NCI-H1436 (cell line): ENCODE results near the gene THRA.

Experiments
- DNase-seq: peaks from one replicate; lab custom pipeline; 2025; lab: John Stamatoyannopoulos, UW

Gene THRA, protein sequence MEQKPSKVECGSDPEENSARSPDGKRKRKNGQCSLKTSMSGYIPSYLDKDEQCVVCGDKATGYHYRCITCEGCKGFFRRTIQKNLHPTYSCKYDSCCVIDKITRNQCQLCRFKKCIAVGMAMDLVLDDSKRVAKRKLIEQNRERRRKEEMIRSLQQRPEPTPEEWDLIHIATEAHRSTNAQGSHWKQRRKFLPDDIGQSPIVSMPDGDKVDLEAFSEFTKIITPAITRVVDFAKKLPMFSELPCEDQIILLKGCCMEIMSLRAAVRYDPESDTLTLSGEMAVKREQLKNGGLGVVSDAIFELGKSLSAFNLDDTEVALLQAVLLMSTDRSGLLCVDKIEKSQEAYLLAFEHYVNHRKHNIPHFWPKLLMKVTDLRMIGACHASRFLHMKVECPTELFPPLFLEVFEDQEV

DNA sequence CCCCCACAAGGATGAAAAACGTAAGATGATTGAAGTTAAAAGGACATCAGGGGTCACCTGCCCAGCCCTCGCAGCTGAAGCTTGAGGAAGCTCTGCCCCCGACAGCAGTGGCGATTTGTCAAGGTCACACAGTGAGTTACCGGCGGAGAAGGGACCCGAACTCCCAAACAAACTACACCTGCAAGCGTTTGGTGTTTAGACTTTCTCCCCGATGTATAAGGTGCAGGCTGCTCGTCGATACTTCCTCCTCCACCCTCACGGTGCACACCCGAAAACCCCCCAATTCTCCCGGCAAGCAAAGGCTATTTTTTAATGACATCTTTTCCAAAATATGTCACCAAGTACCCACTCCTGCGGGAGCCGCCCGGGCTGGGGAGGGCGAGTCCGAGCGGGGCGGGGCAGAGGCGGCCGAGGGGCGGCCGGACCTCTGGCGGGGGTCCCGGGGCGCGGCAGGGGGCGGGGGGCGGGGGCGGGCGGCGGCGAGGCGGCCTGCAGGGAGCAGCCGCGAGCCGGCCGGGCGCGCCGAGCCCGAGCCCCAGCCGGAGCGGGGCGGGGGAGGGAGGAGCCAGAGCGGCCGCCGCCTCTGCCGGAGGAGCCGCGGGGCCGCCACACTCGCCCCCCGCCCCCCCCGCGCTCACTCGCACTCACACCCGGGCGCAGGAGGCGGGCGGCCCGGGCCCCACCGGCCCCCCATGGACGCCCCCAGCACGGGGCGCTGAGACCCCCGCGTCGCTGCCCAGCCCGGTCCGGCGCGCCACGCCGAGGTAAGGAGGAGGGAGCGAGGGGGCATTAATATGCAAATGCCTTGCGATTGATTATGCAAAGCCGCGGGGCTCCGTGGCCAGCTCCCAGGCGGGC is at the start of gene THRA:
Gene THRA, plus strand, starts transcription at position 637 of the 858 bp plus-strand sequence. CDS start 11,524 bp downstream, outside the sequence.
- DNase-seq, result peak; percentile 62

DNA sequence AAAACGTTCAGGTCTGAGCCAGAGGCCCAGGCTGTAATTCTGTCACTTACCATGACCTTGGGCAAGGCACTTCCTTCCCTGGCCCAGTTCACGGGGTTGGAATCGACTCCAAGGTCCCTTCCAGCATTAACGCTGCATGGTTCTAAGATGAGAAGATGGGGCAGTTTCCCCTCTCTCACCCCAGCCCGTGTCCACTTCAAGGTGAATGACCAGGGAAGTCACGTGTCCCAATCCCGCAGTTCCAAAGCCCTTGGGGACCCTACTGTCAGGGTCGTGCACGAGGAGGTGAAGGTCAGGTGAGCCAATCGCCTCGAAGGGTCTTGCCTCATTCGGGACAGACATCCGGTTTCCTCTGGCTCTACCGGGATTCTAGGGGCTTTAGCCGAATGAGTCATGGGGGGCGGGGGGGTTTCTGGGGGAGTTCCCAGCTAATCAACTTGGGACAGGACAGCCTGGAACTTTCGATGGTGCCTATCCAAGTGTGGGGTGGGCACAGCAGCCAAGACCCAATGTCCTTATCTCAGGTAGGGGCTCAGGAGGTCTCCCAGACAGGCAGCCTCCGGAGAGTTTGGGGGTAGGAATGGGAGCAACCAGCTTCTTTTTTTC is 48.3 kb upstream of the THRA start:
- DNase-seq, result no peak

DNA sequence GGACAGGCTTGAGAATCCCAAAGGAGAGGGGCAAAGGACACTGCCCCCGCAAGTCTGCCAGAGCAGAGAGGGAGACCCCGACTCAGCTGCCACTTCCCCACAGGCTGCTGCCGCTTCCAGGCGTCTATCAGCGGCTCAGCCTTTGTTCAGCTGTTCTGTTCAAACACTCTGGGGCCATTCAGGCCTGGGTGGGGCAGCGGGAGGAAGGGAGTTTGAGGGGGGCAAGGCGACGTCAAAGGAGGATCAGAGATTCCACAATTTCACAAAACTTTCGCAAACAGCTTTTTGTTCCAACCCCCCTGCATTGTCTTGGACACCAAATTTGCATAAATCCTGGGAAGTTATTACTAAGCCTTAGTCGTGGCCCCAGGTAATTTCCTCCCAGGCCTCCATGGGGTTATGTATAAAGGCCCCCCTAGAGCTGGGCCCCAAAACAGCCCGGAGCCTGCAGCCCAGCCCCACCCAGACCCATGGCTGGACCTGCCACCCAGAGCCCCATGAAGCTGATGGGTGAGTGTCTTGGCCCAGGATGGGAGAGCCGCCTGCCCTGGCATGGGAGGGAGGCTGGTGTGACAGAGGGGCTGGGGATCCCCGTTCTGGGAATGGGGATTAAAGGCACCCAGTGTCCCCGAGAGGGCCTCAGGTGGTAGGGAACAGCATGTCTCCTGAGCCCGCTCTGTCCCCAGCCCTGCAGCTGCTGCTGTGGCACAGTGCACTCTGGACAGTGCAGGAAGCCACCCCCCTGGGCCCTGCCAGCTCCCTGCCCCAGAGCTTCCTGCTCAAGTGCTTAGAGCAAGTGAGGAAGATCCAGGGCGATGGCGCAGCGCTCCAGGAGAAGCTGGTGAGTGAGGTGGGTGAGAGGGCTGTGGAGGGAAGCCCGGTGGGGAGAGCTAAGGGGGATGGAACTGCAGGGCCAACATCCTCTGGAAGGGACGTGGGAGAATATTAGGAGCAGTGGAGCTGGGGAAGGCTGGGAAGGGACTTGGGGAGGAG is 47.5 kb upstream of the THRA start, which contains the start of gene CSF3:
Gene CSF3, plus strand, starts transcription at position 436 of the 993 bp plus-strand sequence. Its CDS starts 35 bp downstream, at position 471.
- DNase-seq, result no peak

DNA sequence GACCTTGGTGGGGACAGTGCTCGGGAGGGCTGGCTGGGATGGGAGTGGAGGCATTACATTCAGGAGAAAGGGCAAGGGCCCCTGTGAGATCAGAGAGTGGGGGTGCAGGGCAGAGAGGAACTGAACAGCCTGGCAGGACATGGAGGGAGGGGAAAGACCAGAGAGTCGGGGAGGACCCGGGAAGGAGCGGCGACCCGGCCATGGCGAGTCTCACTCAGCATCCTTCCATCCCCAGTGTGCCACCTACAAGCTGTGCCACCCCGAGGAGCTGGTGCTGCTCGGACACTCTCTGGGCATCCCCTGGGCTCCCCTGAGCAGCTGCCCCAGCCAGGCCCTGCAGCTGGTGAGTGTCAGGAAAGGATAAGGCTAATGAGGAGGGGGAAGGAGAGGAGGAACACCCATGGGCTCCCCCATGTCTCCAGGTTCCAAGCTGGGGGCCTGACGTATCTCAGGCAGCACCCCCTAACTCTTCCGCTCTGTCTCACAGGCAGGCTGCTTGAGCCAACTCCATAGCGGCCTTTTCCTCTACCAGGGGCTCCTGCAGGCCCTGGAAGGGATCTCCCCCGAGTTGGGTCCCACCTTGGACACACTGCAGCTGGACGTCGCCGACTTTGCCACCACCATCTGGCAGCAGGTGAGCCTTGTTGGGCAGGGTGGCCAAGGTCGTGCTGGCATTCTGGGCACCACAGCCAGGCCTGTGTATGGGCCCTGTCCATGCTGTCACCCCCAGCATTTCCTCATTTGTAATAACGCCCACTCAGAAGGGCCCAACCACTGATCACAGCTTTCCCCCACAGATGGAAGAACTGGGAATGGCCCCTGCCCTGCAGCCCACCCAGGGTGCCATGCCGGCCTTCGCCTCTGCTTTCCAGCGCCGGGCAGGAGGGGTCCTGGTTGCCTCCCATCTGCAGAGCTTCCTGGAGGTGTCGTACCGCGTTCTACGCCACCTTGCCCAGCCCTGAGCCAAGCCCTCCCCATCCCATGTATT is 46.5 kb upstream of the THRA start:
- no peak for DNase-seq

DNA sequence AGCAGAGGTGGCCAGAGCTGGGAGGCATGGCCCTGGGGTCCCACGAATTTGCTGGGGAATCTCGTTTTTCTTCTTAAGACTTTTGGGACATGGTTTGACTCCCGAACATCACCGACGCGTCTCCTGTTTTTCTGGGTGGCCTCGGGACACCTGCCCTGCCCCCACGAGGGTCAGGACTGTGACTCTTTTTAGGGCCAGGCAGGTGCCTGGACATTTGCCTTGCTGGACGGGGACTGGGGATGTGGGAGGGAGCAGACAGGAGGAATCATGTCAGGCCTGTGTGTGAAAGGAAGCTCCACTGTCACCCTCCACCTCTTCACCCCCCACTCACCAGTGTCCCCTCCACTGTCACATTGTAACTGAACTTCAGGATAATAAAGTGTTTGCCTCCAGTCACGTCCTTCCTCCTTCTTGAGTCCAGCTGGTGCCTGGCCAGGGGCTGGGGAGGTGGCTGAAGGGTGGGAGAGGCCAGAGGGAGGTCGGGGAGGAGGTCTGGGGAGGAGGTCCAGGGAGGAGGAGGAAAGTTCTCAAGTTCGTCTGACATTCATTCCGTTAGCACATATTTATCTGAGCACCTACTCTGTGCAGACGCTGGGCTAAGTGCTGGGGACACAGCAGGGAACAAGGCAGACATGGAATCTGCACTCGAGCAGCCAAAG is 45.2 kb upstream of the THRA start:
- no peak for DNase-seq

DNA sequence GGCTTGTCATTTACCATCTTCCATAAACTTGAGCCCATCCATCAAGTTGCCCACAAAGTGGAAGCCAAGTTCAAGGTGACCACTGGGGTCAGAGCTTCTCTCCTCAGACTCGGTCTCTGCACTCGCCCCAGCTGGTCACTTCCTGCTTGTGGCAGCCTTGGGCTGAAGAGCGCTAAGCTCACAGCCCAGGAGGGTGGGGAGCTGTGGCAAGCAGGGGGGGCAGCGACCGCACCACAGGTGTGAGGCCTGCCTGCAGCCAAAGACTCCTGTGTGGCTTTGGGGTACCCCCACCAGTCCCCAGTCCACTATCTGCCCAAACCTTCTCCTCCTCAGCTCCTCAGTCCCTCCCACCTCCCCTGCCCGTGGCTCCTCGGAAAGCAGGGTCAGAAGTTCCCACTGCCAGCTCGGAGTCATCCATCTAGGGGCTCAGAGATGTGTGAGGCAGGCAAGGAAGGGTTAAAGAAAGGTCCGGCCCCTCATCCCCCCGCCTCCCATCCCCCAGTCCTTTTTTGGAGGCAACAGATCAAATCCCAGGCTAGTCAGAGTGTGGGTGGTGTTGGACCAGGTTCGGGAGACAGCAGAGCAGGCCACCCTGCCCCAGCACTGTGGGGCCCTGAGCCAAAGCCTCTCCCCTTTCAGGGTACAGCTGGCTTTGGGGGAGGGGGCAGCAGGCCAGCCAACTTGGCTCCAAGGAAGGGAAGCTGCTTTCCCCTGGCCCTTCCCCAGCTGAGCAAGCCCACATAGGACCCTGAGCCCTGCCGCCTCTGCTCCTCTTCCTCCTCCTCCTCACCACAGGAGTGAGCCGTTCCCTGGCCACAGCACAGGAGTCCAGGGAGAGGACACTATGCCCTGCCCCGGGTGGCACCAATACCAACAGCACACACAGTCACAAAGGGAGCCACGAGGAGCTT is 44.3 kb upstream of the THRA start:
- no peak for DNase-seq

DNA sequence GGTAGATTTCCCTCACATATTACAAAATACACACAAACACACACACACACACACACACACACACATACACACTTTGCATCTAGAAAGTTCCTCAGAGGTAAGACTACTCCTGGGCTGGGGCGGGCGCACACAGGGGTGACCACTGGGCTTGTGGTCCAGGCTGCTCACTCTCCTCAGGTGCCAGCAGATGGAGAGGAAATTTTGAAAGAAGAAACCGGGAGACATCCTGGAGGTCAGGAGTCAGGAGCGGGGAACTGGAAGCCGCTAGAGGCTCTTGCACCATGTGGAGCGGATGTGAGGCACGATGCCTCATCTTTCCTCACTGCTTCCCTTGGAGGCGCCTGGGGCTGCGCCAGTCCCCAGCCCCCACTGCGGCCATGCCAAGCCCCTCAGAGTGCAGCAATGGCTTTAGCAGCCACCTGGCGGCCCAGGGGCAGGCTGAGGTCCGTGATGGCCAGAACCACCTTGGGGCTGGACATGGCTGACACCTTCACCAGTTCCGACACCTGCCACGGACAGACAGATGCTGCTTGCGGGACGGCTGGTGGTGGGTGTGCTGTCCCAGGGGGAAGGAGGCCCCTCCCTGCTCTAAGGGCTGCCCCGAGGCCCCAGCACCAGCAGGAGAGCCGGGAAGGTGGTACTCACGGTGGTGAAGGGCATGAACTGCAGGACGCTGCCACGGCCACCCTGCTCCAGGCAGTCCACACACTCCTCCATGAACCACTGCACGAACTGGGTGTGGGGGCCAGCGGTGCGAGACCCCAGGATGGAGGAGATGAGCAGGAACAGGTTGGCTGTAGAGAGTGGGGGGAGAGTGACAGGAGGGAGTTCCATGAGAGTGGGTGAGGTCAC is 43.4 kb upstream of the THRA start:
- DNase-seq, result no peak

DNA sequence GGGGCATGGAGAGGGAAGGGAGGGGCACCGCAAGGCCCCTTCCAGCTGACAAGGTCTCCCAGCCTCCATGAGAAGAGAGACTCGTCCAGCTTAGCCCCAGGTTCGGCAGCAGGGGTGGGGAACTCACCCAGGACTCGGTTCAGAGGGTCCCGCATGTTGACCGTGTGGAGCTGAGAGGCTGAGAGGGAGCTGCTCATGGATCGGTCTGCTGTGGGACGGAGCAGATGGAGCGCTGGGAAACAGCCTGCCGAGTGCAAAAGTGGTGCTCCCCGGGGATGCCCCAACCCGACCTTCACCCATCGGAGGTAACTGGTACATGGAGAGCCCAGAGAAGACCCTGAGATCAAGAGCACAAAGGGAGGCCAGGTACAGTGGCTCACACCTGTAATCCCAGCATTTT is 42.6 kb upstream of the THRA start:
- no peak for DNase-seq

DNA sequence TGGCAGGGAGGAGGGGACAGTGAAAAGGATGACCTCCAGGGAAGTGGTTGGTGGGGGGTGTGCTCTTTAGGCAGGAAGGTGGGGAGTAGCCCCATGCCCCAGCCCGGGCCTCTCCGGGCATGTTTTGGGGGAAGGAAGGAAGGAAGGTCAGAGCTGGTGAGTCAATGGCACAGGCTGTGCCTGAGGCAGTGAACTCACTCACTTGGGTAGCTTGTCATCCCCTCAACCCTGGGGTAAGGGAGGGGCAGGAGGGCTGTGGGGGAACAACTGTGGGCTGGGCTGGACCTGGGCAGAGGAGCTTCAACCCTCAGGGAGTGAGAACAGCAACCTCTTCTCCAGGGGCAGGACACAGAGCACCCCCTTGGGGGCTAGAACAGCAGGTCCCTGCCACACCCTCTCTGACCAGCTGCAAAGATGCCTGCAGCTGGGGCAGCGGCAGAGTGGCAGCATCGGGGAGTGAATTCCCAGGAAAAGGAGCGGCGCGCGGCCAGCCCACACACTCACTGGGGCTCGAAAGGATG is 41.3 kb upstream of the THRA start:
- no peak for DNase-seq

DNA sequence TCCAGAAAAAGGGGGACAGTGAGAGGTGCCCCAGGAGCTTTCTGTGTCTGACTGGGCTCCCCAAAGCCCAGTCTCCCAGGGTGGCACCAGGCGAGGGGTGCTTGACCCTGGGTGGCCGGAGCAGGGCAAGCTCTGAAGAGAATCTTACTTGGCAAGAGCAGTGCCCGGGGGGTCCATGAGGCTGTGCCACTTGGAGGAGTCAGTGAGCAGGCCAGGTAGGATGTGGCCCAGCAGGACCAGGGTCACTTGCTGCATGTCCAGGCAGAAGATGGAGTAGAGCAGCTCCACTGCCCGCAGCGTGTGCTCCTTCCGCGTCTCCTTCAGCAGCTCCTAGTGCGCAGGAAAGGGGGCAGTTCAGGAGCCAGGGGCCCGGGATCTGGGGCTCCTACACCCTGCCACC is 40.3 kb upstream of the THRA start:
- DNase-seq, result no peak

DNA sequence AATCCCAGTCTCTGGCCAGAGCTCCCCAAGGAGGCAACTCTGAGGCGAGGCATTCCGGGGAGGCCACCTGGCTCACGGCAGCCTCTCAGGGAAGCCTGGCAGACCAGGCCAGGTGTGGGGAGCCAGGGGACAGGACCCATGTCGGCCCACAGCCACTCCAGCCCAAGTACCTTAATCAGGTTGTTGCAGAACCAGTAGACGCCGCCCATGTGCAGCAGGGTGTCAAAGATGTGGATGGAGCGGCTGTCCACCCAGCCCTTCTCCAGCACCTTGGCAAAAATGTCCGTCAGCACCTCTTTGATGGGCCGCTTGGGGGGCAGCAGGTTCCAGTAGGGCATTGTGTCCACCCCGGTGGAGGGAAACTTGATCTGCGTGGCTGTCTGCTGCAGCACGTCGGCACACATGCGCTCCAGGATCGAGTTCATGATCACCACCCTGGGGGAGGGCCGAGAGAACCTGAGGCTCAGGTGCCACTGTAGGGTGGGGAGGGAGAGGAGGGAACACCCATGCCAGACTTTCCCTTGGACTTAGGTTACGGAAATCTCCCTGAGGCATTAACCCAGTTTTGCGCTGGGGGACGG is 39.7 kb upstream of the THRA start:
- no peak for DNase-seq

DNA sequence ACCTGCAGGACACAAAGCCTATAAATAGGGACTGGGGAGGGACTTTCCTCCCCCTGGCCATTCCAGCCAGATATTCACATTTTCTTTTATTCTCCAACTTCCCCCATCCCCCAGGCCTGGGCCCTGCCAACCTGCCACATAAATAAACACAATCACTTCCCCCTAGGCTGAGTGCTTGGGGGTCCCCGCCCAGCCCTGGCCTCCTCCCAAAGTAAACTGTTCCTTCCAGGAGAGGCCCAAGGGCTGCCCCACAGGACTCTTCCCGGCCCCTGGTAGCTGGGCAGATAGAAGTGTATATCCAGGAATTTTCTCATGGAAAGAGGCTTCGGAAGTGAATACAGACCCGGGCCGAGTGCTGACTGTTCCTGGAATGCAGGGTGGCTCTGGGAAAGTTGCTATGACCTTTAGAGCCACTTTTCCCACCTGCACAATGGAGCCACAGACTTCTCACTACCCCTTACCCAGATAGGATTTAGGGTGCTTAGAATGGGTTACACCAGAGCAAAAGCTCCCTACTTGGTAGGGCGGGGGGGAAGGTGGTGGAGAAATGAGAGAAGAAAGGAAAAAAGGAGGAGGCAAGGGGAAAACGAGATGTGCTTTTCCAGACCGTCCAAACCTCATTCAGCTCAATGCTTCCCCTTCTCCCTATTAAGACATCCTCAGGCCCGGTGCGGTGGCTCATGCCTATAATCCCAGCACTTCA is 39.0 kb upstream of the THRA start:
- no peak for DNase-seq

DNA sequence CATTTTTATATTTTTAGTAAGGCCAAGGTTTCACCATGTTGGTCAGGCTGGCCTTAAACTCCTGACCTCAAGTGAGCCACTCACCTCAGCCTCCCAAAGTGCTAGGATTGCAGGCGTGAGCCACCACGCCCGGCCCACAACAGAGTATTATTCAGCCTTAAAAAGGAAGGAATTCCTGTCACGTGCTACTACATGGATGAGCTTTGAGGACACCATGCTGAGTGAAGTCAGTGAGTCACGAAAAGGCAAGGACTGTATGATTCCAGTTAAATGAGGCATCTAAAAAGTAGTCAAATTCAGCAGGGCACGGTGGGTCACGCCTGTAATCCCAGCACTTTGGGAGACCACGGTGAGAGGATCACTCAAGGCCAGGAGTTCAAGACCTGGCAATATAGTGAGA is 37.9 kb upstream of the THRA start:
- no peak for DNase-seq

DNA sequence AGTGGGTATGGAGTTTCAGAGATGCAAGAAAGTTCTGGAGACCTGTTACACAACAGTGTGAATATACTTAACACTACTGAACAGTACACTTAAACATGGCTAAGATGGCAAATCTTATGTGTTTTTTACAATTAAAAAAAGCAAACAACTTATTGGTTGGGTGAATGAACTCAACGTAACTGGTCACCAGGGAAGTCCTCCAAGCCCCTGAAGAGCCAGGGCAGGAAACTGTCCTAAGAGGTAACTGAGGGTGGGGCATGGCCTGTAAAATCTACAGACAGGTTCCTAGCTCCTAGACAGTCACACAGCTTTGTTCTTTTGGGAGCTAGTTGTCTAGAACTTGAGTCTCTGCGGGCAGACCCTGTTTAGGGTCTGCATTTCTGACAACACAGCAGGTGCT is 37.2 kb upstream of the THRA start:
- DNase-seq, result no peak

DNA sequence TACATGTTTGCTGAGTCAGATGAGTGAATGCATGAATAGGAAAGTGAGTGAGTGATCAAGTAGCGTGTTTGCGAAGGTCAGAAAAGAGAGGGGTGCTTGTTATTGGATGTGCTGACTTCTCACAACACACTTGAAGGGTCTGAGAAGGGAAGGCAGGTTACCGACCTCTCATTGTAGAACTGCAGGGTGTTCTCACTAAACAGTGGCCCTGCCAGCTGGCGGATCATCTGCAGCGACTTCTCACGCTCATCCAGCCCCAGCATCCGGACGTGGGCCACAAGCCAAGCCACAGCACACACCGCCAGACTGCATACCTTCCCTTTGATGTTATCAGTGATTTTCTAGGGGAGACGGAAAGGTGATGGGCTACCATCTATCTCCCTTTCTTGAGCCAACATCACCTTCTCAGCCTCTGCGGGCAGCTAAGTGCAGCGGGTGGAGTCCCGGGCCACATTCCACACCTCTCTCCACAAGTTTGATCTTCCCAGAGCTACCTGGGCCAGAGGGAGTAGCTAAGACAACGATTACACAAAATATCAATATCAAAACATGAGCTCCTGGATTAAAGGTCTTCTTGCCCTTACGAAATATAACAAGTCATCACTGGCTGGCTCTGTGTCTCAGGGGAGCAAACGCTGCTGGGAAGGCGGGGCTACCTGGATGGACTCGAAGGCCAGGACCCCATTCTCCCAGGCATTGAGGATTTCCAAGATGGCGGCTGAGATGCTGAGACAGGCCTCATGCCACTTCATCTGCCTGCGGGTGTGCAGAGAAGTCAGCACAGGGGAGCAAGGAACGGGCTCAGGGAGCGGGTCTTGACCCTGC is 36.6 kb upstream of the THRA start:
- no peak for DNase-seq
